NCI-H146 (cell line): ENCODE data around the gene AZIN2.
A peak's percentile ranks its signal among the peaks of the same experiment; 100 is the strongest.
"Not testable (repeated sequence)": the region's sequence is repeated elsewhere in the genome, so short reads cannot be mapped to it uniquely, and the experiment has no call there.

Experiments used
- DNase-seq: peaks from one replicate; lab custom pipeline; 2025; lab: John Stamatoyannopoulos, UW

The AZIN2 gene

DNA sequence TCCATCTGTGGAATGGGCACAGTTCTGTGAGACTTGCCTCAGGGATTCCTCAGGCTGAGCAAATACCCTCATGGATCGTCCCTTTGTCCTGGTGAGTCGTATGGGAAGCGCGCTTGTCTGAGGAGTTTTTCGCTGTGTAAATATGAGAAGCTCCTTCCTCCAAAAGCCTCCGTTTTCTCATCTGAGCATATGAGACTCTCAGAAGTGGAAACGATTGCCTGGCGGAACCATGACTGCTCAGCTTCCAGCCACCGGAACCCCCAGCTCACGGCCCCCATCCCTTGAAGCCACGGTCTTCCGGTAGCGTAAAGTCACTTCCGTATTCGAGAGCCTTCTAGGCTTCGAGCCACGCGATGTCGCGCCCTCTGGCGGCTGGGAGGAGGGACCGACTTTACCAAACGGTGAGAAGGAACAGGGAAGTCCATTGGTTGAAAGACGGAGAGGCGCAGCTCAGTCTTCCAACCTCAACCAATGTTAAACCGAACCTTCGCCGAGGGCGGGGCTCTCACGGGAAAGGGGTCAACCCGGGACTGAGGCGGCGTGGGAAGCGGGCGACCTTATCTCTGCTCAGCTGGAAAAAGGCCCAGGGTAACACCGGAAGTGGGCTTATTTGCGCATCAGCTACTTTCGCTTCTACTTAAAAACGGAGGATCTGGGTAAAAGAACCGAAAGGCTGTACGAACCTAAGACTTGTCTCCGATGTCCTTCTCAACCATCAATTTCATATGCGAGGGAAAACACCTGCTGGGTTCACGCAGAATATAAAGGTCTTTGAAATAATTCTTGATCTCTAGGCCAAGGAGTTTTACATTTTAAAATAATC, 46.3 kb downstream of the AZIN2 start:
- peak; percentile 98 for DNase-seq

DNA sequence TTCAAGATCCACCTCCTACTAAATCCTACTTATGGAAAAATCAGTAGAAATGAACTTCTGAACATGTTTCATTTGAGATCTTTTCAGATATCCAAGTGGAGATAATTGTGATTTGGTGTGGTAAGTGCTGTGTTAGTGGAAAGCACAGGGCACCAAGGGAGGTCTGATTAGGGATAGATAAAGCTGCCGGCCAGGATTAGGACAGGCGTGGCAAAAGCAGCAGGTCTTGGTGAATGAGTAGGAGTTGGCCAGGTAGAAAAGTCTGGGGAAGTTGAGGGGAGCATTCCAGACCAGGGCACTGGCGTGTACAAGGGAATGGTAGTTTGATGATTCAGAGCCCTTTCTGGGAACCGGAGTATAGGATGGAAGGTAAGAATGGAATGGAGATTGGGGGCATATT, 47.8 kb downstream of the AZIN2 start:
- DNase-seq = no peak

DNA sequence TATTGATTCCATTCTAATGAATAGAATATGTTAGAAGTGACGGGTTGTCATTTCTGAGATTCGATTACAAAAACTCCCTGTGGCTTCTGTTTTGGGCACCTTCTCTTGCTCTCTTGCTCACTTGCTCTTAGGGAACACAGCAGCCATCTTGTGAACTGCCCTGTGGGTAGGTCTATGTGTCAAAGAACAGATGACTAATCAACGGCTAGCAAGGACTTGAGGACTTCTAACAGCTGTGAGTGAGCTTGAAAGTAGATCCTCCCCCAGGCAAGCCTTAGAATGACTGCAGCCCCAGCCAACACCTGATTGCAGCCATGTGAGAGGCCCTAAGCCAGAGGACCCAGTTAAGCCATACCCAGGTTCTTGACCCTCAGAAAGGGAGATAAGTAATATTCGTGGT, 49.3 kb downstream of the AZIN2 start:
- DNase-seq = no peak

DNA sequence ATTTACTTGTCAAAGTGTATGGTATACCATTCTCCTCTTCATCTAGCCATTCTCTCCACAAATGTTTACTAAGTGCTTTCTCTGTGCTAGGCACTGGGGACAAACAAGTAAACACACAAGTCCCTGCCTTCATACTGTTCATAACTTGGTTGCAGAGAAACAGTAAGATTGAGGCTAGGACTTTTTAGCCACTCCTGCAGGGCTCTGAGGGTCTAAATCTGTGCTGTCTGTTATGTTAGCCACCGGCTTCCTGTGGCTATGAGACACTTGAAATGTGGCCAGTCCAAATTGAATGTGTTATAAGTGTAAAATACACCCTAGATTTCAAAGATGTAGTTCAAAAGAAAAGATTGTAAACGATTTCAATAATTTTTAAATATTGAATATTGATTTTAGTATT, 50.2 kb downstream of the AZIN2 start:
- no peak for DNase-seq

DNA sequence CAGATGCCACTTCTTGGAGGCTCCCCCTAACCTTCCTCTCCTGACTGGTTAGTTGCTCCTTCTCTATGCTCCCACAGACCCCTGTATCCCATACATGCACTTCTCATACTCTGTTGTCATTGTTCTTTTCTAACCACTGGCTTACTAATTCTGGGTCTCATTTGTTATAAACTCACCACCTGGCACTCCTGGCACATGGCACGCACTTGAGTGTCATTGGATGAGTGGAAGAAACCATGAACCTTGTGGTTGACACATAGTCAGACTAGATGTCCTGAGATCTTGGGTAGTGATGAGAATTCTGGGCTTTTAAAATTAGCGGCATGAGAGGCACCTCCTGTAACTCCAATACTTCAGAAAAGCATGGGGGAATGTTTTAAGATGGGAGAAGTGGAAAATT, 51.6 kb downstream of the AZIN2 start:
- no peak for DNase-seq

DNA sequence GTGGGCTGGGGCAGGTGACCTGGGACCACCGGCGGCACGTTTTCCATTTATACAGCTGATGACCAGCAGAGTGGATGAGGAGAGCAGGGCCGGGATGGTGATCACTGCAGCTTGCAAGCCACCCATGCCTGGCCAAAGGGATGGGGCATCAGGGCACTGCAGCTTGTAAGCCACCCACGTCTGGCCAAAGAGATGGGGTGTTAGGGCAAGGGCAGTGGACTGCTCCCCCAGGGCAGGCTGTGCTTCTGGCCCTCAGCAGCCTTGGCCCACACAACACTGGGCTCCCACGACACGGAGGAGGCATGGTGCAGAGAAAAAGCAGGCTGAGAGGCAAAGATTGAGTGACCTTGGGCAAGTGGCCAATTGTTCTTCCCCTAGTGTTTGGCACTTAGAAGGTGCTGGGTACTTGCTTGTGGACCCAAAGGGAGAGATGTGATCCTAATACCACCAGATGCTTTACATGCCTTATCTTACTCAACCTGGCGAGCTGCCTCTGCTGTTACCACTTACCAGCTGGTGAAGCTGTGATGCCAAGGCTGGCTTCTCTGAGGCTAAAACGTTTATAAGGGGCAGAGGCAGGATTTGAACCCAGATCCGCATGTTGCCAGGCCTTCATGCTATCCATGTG, 52.6 kb downstream of the AZIN2 start:
- no peak for DNase-seq

DNA sequence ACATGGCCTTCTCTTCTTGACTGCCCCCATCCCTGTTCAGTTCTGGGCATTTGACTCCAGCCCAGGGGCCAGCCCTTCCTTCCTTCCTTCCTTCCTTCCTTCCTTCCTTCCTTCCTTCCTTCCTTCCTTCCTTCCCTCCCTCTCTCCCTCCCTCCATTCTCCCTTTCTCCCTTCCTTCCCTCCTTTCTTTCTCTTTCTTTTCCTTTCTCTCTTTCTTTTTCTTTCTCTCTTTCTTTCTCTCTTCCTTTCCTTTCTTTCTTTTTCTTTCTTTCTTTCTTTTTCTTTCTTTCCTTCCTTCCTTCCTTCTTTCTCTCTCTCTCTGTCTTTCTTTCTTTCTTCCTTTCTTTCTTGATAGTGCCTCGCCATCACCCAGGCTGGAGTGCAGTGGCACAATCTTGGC, 55.1 kb downstream of the AZIN2 start:
- not testable (repeated sequence) for DNase-seq

DNA sequence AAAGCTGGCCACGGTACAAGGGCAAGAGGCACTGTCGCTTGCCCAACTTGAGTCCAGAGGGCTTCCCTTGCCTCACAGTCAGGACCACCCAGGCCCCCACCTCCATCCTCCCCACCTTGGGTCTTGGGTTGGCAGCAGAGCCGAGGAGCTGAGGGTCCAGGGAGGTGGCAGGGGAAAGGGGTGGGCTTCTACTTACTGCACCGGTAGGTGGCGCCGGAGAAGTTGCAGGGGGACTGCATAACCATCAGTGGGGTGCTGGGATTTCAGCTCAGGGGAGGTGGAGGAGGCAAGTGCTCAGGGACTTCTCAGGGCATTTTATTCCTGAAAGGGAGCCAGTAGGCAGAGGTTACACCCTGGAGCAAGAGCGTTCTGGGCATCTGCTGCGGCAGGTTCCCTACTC, 56.8 kb downstream of the AZIN2 start:
- DNase-seq = no peak

DNA sequence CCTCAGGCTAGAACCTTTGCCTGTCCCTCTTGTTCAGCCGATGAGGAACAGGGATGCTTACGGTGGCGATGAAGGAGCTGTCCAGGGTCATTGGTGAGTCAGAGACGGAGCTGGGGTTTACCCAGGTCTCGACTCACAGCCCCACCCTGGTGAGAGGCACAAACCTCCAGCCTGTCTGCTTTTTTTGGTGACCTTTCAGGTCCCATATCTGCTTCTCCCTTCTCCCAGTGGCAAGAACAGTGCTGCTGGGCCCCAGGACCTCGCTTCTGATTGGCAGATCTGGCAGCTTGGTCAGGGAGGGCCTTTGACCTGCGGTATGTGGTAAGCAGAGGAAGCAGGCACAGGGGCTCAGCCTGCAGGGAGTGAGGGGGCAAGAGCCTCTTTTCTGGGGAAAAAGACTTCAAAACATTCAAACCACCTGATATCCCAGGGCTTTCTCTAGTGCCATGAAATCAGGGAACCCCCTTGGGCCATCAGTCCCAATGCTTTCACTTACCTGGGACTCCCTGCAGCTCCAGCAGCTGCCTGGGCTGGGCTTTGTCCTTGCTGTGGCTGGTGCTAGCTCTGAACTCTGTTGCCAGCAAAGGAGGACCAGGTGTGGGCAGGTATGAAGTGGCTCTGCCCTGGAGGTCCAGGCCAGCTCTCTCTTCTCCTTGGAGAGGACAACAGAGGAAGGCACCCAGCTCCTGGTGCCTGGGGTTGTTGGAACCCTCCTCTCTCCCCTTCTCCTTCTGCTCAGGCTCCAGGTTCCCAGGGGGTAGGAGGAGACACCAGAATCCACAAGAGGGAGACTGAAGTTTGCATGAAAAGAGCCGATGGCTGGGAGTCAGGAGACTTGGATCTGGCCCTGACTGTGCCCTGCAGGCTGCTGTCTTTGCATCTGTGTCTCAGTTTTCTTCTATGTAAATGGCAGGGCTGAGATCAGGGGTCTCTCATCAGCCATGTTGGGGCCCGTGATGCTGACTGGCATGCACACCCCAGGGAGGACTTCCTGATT, 59.5 kb downstream of the AZIN2 start:
- peak; percentile 14 for DNase-seq

DNA sequence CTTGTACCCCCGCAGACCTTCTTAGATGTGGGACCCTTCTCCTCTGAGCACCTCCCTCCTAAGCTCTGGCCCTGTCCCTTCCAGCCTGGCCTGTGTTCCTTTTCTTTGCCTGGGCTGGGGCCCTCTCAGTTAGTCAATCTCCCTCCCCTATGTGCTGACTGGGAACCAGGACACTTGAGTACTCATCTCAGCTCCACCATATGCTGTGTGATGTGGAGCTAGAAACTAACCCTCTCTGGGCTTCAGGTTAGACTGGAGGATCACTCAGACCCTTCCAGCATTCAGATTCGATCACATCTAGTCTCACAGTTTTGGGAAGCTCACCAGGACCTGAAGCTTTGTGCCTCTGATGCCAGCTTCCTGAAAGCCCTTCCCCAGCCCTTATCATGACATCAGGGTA, 60.3 kb downstream of the AZIN2 start:
- no peak for DNase-seq

DNA sequence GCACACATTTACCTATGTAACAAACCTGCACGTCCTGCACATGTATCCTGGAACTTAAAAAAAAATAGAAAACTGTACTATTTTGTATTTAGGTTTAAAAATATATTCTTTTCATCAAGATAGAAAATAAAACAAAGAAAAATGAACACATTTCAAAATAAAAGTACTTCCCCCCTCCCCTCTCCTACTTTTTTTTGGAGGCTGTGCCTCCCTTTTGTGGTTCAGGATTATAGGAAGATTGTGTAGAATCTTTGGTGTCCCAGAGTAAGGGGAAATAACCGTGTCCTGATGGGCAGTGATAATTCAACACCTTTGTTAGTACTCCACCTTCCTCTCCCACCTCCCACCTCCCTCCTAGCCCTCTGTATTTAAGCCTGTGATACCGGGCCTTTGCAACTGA, 60.8 kb downstream of the AZIN2 start:
- no peak for DNase-seq

DNA sequence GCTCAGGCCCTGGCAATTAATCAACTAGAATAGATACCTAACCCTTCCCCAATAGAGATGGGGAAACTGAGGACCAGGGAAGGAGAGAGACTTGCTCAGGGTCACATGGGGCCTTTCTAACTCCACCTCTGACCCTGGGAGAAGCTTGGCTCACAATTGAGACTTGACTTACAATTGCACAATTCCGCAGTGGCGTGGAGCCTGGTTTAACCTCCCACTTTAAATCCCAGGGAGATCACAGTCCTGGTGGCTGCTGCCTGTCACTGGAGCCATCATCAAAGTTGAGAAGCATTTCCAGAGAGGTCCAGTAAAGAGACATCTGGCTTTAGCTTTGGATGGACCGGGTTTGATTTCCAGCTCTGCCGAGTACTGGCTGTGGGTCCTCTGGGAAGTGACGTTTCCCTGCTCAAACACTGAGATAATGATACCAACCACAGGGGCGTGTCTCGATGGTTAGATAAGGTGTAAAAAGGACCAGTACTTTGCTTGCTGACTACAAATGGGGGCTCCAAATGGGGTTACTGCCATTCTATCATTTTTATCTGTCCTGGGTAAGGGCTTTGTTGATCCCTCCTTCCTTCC, 61.6 kb downstream of the AZIN2 start:
- no peak for DNase-seq

DNA sequence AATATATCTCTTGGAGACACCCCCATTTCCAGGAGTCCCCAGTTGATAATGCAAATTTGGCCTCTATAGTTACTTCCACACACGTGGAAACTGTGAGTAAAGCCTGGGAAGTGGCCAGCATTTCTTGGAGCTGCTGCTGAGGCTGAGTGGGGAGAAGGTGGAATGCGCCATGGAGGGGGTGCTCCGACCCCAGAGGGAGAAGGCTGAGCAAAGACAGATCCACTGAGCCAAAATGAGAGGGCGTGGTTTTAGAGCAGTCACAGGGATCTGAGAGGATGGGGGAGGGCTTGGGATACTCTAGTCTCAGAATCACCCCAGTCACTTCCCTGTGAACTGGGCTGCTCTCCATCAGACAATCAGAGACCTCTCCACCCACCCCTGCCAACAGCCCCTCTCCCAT, 62.2 kb downstream of the AZIN2 start:
- no peak for DNase-seq

DNA sequence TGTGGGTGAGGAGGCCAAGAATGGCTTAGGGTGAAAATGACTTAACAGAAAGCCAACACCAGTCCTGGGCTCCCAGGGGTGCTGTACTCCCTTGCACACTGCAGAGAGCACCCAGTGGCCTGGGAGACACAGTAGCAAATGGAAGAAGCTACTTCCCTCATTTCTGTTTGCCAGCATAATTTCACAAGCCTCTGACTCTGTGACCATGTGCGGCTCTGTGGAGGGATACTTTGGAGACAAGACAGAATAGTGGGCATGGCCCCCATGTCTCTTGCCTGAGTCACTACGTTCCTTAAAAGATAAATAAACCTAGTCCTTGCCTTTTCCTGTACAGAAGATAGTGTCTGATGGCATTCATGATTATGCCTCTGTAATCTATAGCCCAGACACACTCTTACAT, 62.7 kb downstream of the AZIN2 start:
- no peak for DNase-seq

DNA sequence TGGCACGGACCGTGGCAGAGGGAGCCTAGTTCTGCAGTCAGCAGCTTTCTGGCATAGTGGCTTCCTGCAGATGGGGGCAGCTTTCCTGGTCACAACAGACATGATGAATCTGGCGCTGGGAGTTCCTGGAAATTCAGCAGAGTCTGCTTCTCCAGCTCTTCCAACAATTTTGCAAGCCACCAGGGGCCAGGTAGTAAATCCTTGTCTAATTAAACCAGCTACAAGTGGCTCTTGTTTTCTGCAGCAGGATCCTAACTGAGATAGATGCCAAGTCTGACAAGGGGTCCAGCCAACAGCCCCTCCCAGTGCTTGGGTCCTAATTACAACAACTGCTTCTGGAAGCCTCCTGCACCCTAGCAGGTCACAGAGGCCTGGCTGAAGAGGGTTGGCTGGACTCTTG, 65.0 kb downstream of the AZIN2 start:
- DNase-seq = no peak

DNA sequence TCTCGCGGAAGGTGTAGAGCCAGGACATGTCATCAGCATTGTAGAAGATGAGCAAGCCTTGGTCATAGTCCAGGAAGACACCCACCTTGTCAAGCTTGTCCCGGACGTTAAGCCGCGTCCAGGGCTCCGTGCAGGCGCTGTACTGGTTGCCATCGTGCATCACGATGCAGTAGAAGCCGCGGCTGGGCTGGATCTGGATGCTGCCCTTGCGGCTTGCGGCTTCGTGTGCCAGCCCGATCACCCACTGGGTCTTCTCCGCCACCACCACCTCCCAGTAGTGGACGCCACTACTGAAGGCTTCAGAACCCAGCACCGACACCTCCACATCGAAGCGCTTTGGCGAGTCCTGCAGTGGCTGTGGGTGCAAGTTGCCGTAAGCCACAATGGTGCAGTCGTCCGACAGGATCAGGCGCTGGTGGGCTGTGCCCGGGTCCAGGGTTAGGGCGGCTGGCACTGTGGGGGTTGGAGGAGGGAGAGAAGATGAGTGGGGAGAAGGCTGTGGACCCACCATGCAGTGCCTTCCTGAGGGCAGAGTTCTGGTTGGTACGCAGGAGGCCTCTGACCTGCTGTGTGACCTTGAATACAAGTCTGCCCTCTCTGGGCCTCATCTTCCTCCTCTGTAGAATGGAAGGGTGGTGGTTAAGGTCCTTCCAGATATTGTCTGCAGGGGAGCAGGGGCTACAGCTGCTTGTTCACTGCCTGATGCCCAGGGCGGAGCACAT, 66.5 kb downstream of the AZIN2 start:
- DNase-seq = no peak

DNA sequence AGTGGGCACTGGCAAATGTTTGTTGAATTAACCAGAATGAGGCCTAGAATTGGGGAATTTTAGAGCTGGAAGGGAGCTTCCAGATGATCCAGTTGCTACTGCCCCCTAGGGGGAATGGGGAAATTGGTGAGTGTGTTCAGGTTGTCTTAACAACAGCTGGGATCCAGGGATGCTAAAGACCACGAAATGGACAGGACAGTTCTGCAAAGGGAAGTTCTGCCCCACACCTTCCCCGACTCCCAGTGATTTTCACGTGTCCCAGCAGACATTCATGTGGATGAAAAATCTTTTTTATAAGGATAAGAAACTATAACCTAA, 67.0 kb downstream of the AZIN2 start:
- DNase-seq = no peak

DNA sequence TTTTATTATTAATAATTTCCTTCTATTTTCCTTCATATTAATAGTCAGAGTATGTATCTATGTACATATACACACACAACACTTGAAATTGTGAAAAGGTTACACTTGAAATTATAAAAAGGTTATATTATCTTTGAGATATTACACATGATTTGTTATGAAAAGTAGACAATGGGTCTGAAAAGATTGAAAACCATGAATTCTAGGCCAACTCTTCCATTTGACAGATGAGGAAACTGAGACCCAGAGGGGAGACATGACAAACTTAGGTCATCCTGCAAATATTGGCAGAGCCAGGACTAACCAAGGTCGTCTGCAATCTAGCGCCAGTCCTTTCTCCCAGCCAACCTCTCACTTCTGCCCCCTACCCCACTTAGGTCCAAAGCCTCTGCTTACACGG, 67.7 kb downstream of the AZIN2 start:
- no peak for DNase-seq

DNA sequence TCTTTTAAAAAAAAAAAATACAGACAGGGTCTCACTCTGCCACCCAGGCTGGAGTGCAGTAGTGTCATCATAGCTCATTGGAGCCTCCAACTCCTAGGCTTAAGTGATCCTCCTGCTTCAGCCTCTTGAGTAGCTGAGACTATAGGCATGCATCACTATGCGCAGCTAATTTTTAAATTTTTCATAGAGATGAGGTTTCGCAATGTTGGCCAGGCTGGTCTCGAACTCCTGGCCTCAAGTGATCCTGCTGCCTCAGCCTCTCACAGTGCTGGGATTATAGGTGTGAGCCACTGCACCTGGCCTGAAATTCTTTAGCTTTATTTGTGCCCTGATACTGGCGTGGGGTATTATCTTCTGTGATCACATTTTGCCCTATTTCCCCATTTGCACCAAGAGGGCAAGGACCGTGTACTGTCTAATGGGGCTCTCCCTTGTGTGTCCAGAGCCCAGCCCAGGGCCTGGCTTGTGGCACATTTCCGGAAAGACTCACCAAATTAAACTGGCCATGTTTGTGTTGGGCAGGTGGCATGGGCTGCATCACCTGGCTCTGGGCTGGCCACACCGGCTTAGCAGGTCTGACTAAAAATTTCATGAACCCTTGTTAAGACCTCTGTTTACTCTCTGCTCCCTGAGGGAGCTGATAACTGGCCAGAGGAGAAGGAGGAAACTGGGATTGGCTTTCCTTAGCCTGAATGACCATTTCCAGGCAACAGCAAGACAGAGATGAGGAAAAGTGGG, 68.7 kb downstream of the AZIN2 start:
- DNase-seq = no peak

DNA sequence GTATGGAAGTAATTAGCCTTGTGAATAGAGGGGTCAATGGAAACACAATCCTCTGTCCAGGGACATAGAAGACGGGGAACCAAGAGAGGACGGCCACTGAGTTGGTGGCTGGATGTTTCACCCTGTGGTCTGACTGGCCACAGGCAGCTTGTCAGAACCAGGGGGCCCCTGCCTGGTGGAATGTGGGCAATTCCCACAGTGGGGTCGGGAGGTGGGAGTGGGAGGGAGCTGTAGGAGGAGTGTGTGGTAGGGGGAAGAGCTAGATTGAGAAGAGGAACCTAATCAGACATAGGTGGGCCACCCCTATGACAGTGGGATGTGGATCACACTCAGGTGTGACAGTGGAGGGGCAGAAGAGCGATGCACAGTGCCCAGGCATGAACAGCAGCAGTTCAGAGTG, 69.6 kb downstream of the AZIN2 start:
- no peak for DNase-seq

DNA sequence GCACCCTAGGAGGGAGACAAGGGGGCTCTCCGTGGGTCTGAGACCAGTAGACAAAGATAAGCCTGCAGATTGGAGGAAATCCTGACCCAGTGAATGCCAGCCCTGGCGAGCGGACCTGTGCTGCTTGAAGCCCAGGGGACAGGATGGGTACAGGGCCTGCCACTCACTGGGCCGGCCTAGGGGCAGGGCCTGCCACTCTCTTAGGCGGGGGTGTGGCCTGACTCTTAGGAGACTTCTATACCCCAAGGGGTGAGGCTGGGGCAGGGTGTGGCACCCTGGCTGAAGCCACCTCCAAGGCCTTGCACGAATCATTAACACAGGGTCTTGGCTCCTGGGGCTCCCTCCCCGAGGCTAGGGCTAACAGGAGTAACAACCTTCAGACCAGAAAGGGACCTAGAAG, 70.2 kb downstream of the AZIN2 start:
- no peak for DNase-seq
